OCI-LY7 (cell line): Measurements from ENCODE around the gene AUTS2. TPM values are rescaled to one million over a fixed set of nuclear protein-coding genes. Genes with fewer than 3 reads are reported as not detected.

Experiments used
- BruUV-seq: library from RNA; stranded (reverse); fragments of 400-500 nt; replicated peaks from 2 replicates; lab custom pipeline; 2021; lab: Mats Ljungman, UMichigan
- CTCF ChIA-PET: fragments of 300-600 bp; sonication (Branson Sonifier 250); formaldehyde crosslinking; loops from one replicate; lab custom pipeline; 2022; ENCODE audit warnings: antibody characterized with exemption; ENCODE audit not compliant: unreplicated experiment; lab: Charles Lee
- POLR2A ChIA-PET: fragments of 300-600 bp; sonication (Branson Sonifier 250); formaldehyde crosslinking; loops from one replicate; lab custom pipeline; 2022; ENCODE audit warnings: antibody characterized with exemption; lab: Charles Lee
- DNase-seq: peaks from one replicate; pipeline ENCODE4 v3.0.0-alpha.2; 2015; ENCODE audit warnings: low spot score
- H2AFZ ChIP-seq: fragments of 200-600 bp; sonication (generic), shearing (Covaris generic); 2 replicates; pipeline ENCODE4 v1.6.1; 2014; ENCODE audit warnings: mild to moderate bottlenecking, antibody characterized with exemption, low read length, moderate library complexity
- H3K27ac ChIP-seq: fragments of 200-600 bp; sonication (generic); 2 replicates; pipeline ENCODE4 v1.5.1; 2014; ENCODE audit warnings: mixed run types, low read depth, mild to moderate bottlenecking, moderate library complexity, low read length, inconsistent platforms; ENCODE audit not compliant: poor library complexity, severe bottlenecking
- H3K36me3 ChIP-seq: fragments of 200-600 bp; sonication (generic); 2 replicates; pipeline ENCODE4 v1.6.1; 2014; ENCODE audit warnings: mild to moderate bottlenecking, antibody characterized with exemption, low read length, moderate library complexity, mixed read lengths; ENCODE audit not compliant: insufficient read depth
- H3K4me1 ChIP-seq: fragments of 200-600 bp; sonication (generic); 2 replicates; pipeline ENCODE4 v1.5.1; 2014; ENCODE audit warnings: mild to moderate bottlenecking, low read length; ENCODE audit not compliant: insufficient read depth, poor library complexity, severe bottlenecking
- H3K4me2 ChIP-seq: fragments of 200-600 bp; sonication (generic); 2 replicates; pipeline ENCODE4 v1.6.1; 2014; ENCODE audit warnings: mild to moderate bottlenecking, low read length
- H3K4me3 ChIP-seq: fragments of 200-600 bp; sonication (generic); 2 replicates; pipeline ENCODE4 v1.5.1; 2014; ENCODE audit warnings: mild to moderate bottlenecking, low read depth, low read length; ENCODE audit not compliant: poor library complexity, severe bottlenecking
- H3K79me2 ChIP-seq: fragments of 200-600 bp; sonication (generic); 2 replicates; pipeline ENCODE4 v1.6.1; 2016; ENCODE audit warnings: low read depth, mild to moderate bottlenecking, low read length, moderate library complexity, mixed read lengths; ENCODE audit not compliant: insufficient read depth
- H3K9me2 ChIP-seq: fragments of 200-600 bp; sonication (generic); 2 replicates; pipeline ENCODE4 v1.6.1; 2016; ENCODE audit warnings: mild to moderate bottlenecking, low read length, mixed read lengths; ENCODE audit not compliant: insufficient read depth
- H3K9me3 ChIP-seq: fragments of 200-600 bp; sonication (generic); 2 replicates; pipeline ENCODE4 v1.6.1; 2014; ENCODE audit warnings: mild to moderate bottlenecking, mixed run types, low read length, mixed read lengths
- H4K20me1 ChIP-seq: fragments of 200-600 bp; sonication (generic); 2 replicates; pipeline ENCODE4 v1.6.1; 2014; ENCODE audit warnings: mild to moderate bottlenecking, antibody characterized with exemption, low read length, moderate library complexity, mixed read lengths; ENCODE audit not compliant: insufficient read depth
- EZH2phosphoT487 ChIP-seq: fragments of 200-600 bp; sonication (generic); IDR thresholded peaks from 2 replicates; pipeline ENCODE4 v1.6.1; 2018; ENCODE audit warnings: low read depth, borderline replicate concordance, mild to moderate bottlenecking, mixed run types, antibody characterized with exemption, low read length, moderate library complexity, mixed read lengths
- intact Hi-C: fragments of 100-400 bp; cut with micrococcal nuclease; formaldehyde crosslinking; loops from one replicate; pipeline ENCODE4 v1.10.0; 2022; ENCODE audit not compliant: unreplicated experiment
- total RNA-seq, 2 experiments: library from RNA; depleted of rRNA in 1 of 2; stranded (reverse); fragments of >200 nt in 1 of 2; shearing (Covaris generic) in 1 of 2; gene quantifications; 2 replicates each; pipeline ENCODE4 v1.2.3, GENCODE V29; 2014 to 2022
- TF ChIP-seq, protein P1 (sequence below): fragments of 200-600 bp; sonication (generic); conservative IDR thresholded peaks from 2 replicates; pipeline ENCODE4 v1.5.1; 2014; ENCODE audit warnings: mild to moderate bottlenecking, antibody characterized with exemption, low read length, moderate library complexity, mixed read lengths

Gene AUTS2
- total RNA-seq, 2 experiments from 2014 or later, result 37.9 to 78.5 TPM

DNA sequence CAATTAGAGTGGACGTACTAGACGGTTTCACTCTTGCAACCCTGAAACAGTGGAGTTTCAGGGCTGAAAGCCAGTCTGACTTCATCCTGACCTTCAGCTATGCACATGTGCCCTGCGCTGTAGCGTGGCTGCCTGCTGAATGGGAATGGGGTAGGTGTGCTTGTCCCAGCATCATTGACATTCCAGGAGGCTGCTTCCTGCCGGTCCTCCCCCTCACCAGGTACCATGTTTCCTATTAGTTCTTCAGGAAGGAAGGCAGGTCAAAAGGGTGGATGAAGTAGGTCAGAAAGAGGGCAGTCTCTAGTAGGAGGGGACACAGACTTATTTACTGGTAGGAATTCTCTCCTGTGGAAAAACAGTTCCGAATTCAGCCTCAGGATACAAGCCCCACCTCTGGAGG, 981.9 kb downstream of the AUTS2 start:
- Histone ChIP-seq H3K79me2 (no peaks in the 10 kb centered on the region), H3K4me1 (no peaks in the 10 kb centered on the region), H3K4me3 (no peak overlapping the region), H3K9me3 (no peaks in the 10 kb centered on the region), H2AFZ (no peak overlapping the region), H3K9me2 (no peaks in the 10 kb centered on the region), H3K36me3 (no peaks in the 10 kb centered on the region), H4K20me1 (no peaks in the 10 kb centered on the region), H3K4me2 (no peak overlapping the region), H3K27ac (no peak overlapping the region)
- TF ChIP-seq, protein P1, sequence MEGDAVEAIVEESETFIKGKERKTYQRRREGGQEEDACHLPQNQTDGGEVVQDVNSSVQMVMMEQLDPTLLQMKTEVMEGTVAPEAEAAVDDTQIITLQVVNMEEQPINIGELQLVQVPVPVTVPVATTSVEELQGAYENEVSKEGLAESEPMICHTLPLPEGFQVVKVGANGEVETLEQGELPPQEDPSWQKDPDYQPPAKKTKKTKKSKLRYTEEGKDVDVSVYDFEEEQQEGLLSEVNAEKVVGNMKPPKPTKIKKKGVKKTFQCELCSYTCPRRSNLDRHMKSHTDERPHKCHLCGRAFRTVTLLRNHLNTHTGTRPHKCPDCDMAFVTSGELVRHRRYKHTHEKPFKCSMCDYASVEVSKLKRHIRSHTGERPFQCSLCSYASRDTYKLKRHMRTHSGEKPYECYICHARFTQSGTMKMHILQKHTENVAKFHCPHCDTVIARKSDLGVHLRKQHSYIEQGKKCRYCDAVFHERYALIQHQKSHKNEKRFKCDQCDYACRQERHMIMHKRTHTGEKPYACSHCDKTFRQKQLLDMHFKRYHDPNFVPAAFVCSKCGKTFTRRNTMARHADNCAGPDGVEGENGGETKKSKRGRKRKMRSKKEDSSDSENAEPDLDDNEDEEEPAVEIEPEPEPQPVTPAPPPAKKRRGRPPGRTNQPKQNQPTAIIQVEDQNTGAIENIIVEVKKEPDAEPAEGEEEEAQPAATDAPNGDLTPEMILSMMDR, result no peak
- no peak for TF ChIP-seq EZH2phosphoT487
- ChIA-PET CTCF (no interaction called here), POLR2A (no interaction called here)
- intact Hi-C loops, result no loop called here
- DNase-seq, result no peak
- no TSS peak for BruUV-seq

DNA sequence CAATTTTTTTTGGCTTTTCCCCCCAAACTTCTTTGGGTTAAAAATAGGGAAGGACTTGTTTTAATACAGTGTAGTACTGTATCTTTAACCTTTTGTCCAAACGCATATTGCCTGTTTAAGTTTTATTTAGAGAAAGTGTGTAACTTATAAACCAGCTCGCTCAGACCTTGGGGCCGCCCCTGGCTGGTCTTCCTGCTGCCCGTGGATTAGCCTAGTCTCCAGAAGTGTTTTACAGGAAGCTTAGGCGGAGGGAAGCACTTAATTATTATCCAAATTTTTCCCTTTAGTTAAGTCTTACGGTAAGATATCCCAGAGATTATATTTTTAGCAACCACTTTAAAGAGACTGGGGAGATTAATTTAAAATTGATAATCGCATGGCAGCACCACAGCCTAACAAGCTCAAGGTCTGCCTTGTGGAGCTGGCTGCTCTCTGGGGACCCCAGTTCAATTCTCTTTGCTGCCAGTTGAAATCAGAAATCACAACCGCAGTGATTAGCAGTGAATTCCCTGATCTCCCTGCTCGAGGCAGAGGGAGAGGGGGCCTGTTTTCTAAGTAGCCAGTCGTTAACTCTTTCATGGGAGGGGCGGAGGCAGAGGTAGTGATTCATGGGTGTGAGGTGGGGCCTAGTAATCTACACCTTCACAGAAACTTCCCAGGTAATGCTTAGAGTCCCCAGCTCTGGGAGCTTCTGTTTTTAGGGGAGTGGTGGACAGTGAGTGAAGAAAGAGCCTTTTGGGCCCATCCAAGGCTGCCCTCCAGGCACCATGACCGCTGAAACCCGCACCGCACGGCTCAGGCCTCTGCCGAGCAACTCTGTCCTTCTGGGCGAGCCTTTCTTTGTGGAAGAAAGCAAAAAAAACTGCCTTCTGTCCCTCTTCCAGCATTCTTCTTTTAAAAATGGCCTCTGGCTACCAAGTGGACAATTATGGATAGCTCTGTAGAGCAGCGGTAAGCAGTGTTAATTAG, 984.9 kb downstream of the AUTS2 start:
- no peak overlapping the region for H3K27ac ChIP-seq
- no peak for TF ChIP-seq EZH2phosphoT487
- TF ChIP-seq, protein P1, result no peak
- intact Hi-C loops, result no loop called here
- BruUV-seq, result no TSS peak
- no peak overlapping the region for H3K4me3 ChIP-seq
- H3K79me2 ChIP-seq, result no peaks in the 10 kb centered on the region
- no peaks in the 10 kb centered on the region for H4K20me1 ChIP-seq
- no peaks in the 10 kb centered on the region for H3K9me2 ChIP-seq
- CTCF ChIA-PET, result no interaction called here
- H3K9me3 ChIP-seq, result no peaks in the 10 kb centered on the region
- POLR2A ChIA-PET, result no interaction called here
- no peak for DNase-seq
- H3K36me3 ChIP-seq, result no peaks in the 10 kb centered on the region
- no peaks in the 10 kb centered on the region for H3K4me1 ChIP-seq
- H3K4me2 ChIP-seq, result no peak overlapping the region
- H2AFZ ChIP-seq, result no peak overlapping the region
